ENCODE data around the gene ASH1L.

DNA sequence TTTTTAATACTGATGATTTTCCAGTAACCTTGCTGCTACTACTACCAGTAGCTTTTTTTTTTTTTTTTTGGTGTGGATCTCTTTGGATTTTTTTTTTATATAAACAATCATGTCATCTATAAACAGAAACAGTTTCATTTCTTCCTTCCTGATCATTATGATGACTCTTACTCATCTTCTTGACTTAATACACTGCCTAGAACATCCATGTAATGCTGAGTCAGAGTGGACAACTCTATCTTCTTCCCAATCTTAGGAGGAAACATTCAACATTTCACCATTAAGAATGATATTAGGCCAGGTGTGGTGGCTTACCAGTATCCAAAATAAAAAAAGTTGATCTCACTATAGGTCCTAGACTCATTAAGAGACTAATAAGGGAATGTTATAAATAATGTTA lies 172.8 kb downstream of the ASH1L start:
- TF ChIP-seq, protein P1, sequence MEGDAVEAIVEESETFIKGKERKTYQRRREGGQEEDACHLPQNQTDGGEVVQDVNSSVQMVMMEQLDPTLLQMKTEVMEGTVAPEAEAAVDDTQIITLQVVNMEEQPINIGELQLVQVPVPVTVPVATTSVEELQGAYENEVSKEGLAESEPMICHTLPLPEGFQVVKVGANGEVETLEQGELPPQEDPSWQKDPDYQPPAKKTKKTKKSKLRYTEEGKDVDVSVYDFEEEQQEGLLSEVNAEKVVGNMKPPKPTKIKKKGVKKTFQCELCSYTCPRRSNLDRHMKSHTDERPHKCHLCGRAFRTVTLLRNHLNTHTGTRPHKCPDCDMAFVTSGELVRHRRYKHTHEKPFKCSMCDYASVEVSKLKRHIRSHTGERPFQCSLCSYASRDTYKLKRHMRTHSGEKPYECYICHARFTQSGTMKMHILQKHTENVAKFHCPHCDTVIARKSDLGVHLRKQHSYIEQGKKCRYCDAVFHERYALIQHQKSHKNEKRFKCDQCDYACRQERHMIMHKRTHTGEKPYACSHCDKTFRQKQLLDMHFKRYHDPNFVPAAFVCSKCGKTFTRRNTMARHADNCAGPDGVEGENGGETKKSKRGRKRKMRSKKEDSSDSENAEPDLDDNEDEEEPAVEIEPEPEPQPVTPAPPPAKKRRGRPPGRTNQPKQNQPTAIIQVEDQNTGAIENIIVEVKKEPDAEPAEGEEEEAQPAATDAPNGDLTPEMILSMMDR (conservative IDR thresholded peaks at IDR 0.05) = no peak
- TF ChIP-seq EZH2 (IDR thresholded peaks at IDR 0.05; ENCODE audit: low read depth) = no peak

Measured in PC-9 (cell line).